CMK (cell line): ENCODE results near the gene MINDY4.
A peak's percentile ranks its signal among the peaks of the same experiment; 100 is the strongest.

Experiments used
- DNase-seq: peaks from one replicate; pipeline ENCODE4 v3.0.0-alpha.2; 2010; ENCODE audit warnings: low read depth

MINDY4 gene

DNA sequence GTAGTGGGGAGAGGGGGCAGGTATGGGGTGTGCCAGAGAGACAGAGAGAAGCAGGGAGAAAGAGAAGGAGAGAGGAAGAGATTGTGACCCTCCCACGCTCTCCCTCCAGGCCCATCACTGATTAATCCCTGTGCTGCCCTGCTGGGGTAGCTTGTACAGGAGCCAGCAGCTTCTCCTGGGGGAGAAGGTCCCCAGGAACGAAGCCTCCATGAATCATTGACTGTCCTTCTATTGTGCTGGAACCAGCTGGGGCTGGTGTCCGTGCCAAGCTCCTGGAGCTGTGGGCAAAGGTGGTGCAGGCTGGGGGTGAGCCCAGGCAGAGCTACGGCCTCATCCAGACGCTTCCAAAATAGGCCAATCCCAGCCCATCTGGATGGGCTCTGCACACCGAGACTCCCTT lies 161.3 kb downstream of the MINDY4 start:
- no peak for DNase-seq

DNA sequence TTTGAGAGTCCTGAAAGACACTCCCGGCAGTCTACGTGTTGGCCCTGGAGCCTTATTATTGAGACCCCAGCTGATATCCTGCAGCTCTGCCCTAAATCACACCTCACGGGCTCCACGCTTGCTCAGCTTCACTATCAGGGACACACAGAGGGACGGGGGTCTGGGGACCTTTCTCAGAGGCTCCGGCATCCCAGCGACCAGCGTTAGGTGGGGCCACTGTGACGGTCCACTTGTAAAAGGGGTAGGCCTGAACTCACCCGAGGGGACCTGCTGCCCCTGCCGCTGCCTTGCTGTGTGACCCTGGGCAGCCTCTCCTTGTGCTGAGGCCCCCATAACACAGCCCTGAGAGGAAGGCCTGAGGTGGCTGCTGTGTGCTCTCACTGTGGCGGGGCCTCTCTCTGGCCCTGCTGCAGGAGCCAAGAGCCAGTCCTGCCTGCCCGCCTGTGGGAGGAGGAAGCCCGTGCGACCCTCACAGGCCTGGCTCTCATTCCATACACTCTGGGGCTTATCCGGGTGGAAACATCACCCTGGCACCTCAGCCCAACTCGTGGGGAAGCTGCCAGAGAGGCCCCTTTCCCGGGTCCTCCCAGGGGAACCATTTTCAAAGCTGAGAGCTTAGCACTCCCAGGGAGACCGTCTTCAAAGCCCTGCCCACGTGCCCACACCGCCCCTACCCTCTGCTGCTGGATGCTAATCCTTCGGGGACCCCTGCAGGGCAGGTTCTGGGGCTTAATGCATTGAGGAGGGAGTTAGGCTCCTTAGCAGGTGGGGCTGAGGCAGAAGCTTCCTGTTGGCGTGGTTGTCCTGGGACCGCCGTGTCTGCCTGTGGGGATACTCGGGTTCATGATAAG lies 162.1 kb downstream of the MINDY4 start:
- DNase-seq: no peak

DNA sequence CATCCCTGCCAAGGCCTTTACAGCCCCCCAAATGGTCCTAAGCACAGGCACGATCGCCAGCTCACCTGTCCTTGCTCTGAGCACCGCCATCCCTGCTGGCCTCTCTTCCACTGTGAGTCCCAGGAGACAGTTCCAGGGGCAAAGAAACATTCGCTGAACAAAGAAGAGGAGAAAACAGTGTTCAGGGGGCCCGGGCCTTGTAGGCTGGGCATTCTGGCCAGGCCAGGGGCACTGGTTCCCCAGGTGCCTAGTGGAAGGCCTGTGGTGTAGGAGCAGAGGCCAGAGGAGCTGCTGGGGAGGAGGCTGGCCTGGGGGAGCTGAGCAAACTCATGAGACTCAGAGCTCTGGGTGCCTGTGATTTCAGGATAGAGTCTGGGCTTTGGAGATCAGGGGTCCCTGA lies 163.0 kb downstream of the MINDY4 start:
- DNase-seq: no peak

- DNase-seq: no peak
These were observed 163.7 kb downstream of the MINDY4 start for GRCh38 chr7:30934732-30935568.

DNA sequence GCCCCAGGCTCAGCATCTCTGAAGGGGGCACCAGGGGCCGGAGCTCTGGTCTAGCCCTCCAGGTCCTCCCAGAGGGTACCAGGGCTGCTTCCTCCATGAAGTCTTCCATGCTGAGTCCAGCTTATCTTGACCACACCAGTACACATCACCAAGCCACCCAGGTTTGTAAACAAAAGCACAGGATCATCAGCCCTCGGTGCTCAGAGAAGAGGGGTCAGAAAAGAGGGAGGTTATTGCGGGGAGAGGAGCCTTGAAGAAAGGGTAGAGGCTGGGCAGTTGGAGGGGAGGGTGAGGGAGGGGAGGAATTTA lies 164.3 kb downstream of the MINDY4 start:
- no peak for DNase-seq

GRCh38 chr7:30936650-30937245 lies 165.5 kb downstream of the MINDY4 start:
- no peak for DNase-seq

- DNase-seq: no peak
These were observed 166.2 kb downstream of the MINDY4 start for GRCh38 chr7:30937416-30937815.

GRCh38 chr7:30938435-30939316 lies 167.5 kb downstream of the MINDY4 start:
- peak; percentile 56 for DNase-seq

DNA sequence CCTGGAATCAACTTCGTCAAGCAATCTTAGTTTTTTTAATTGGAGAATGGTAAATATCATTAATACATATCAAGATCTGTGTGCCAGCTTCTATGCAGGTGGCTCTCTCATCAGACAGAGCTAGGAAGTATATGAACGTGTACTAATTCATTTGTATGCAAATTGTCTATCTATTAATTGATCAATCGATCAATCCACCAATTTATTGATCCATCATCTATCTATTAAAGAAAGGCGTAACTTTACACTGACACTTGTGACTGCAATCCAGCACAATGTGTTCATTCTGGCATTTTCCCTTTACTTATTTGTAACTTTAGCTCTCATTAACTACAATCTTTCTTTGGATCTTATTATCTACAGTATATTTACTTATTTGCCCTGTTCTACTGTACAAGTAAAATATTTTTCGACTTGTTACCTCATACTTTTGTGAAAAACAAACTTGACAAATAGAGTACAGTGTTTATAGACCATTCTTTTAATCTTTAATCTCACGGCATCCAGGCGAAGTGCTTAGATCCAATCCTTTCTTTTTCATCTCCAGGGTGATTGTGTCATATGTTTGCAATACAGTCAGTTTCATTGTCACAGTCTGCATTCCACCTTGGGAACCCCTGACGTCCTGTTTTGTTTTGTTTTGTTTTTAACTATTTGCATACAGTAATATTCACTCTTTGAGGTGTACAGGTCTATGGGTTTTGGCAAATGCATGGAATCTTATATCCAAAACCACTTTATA lies 170.5 kb downstream of the MINDY4 start:
- no peak for DNase-seq
